GM12892 (cell line): ENCODE data around the gene BCKDK.

ENCODE experiments used
- POLR2A ChIP-seq: IDR thresholded peaks from 2 replicates; pipeline ENCODE4 v1.6.1; 2011; ENCODE audit warnings: low read depth, low read length, control low read depth
- POLR2AphosphoS5 ChIP-seq: IDR thresholded peaks from 2 replicates; pipeline ENCODE4 v1.6.1; 2011; ENCODE audit warnings: low read depth, low read length, control low read depth
- TAF1 ChIP-seq: IDR thresholded peaks from 2 replicates; pipeline ENCODE4 v1.6.1; 2011; ENCODE audit warnings: low read depth, mild to moderate bottlenecking, control low read depth, low read length, borderline replicate concordance

- TF ChIP-seq POLR2AphosphoS5 (0 out of 2 replicates have a peak, but pooled peaks have one; percentile 24), POLR2A (peak; percentile 44; the same call in 1 of the 2 replicates), TAF1 (no peak)
These were observed 2.4 kb upstream of the BCKDK start for GRCh38 chr16:31105677-31106213.
